Ovary (tissue), 9 donors: ENCODE results near the gene CYP19A1. TPM values are rescaled to one million over a fixed set of nuclear protein-coding genes. Genes with fewer than 3 reads are reported as not detected.

Experiments
- DNase-seq, 5 donors: peaks; one replicate each; pipeline ENCODE4 v3.0.0-alpha.2; 2019 to 2020
- H3K27ac ChIP-seq, 2 donors: fragments of 200-600 bp; one replicate each; pipeline versions ENCODE4 v1.5.1 to v1.8.0; 2019 to 2022
- H3K27me3 ChIP-seq: fragments of 200-600 bp; one replicate; pipeline ENCODE4 v1.8.0; 2022
- H3K36me3 ChIP-seq: fragments of 200-600 bp; sonication (generic); one replicate; pipeline ENCODE4 v1.5.1; 2019
- H3K4me1 ChIP-seq: one replicate; pipeline ENCODE4 v1.8.1; 2013; ENCODE audit warnings: mild to moderate bottlenecking, moderate library complexity; ENCODE audit not compliant: insufficient read depth
- H3K4me3 ChIP-seq: fragments of 200-600 bp; sonication (generic); one replicate; pipeline ENCODE4 v1.5.1; 2017
- H3K9me3 ChIP-seq, 2 donors: fragments of 200-600 bp in 1 of 2; sonication (generic) in 1 of 2; one replicate each; pipeline versions ENCODE4 v1.5.1 to v1.8.1; 2013 to 2019; ENCODE audit warnings: mild to moderate bottlenecking in 1 of 2, moderate library complexity in 1 of 2
- CTCF ChIP-seq, 3 donors: fragments of 450-650 bp in 2 of 3; fragments of 200-600 bp in 1 of 3; IDR thresholded peaks; one replicate each; pipeline versions ENCODE4 v1.5.1 to v1.8.0; 2016 to 2022; ENCODE audit warnings: antibody characterized with exemption in 3 of 3, mild to moderate bottlenecking in 1 of 3
- EP300 ChIP-seq: sonication (generic); formaldehyde crosslinking; IDR thresholded peaks from one replicate; pipeline ENCODE4 v1.6.1; 2017; ENCODE audit warnings: antibody characterized with exemption
- POLR2A ChIP-seq: fragments of 450-650 bp; IDR thresholded peaks from one replicate; pipeline ENCODE4 v1.6.1; 2017; ENCODE audit warnings: antibody characterized with exemption, mild to moderate bottlenecking, moderate library complexity
- WGBS, 3 donors: extraction: QIAGEN DNeasy Blood & Tissue Kit in 1 of 3; methylation state at CpG; one replicate each; pipeline versions ENCODE4 v1.1.5 to v1.1.7; 2013 to 2017; 5-methylcytosine and 5-hydroxymethylcytosine counted together
- intact Hi-C, 4 donors: fragments of 100-400 bp; cut with DNase I; formaldehyde crosslinking; loops; one replicate each; pipeline versions ENCODE4 v1.11.0 to v1.15.1; 2022 to 2023
- microRNA-seq, 3 donors: library from miRNA; unstranded; fragments of <30 nt; microRNA quantifications; one replicate each; pipeline versions ENCODE4 to v1.2.0, GENCODE V29; 2019 to 2020
- polyA plus RNA-seq, 2 donors: library from polyadenylated mRNA; stranded (reverse); fragments of 200-250 nt in 1 of 2; fragments of 350-450 nt in 1 of 2; fragmentation: Illumina TruSeq in 1 of 2; extraction: RNeasy Lipid Tissue Mini Kit (QIAGEN cat#74804) in 1 of 2; gene quantifications; one replicate each; pipeline ENCODE4 v1.2.3, GENCODE V29; 2013 to 2014
- small RNA-seq: library from RNA; depleted of rRNA; stranded (forward); fragments of <200 nt; gene quantifications from one replicate; pipeline ENCODE3, GENCODE V24; 2016
- total RNA-seq, 7 donors: library from RNA; depleted of rRNA in 2 of 7; stranded (reverse); fragments of >200 nt in 2 of 7; fragmentation: NEBNext Ultra II Directional in 3 of 7; extraction: Animal tissue kit (Norgen Biotek cat#: 25700) in 3 of 7; gene quantifications; one replicate each; pipeline versions ENCODE4 v1.1.0 to v1.2.4, GENCODE V29; 2016 to 2023
- donor health status: DM: no; HTN: no; CAD: no; lungs with moderate emphysema.
- donor health status: DM: no; HTN: no; CAD: no.
- donor health status: Bipolar disorder and iron deficiency.
- donor health status: DM: yes; HTN: yes; CAD: no.
- donor health status: DM: no; HTN: no; CAD: no.
- donor health status: DM: yes; HTN: yes; CAD: no.

Gene CYP19A1
- total and polyA plus RNA-seq, 9 donors = 0.81 to 1,570 (median 1.4) TPM

- Histone ChIP-seq H3K27me3 (no peaks in the 10 kb centered on the region), H3K4me3 (peak overlapping the region; percentile 25), H3K9me3 (no peaks in the 10 kb centered on the region), H3K27ac (no peak overlapping the region), H3K36me3 (no peaks in the 10 kb centered on the region), H3K4me1 (no peaks in the 10 kb centered on the region)
- 8 to 10% (median 9%) methylated on average over 8 of the region's 8 CpGs for WGBS, 3 donors
- DNase-seq = peak; percentile 42 to 70 (median 68)
- peak; percentile 45 to 65 (median 64) for TF ChIP-seq CTCF (IDR thresholded peaks at IDR 0.05)
- TF ChIP-seq POLR2A = no peak
- intact Hi-C loops = loop anchor here in 2 of 4 donors (1.0 to 10.0 kb wide), 2 partner anchors 29 to 222 kb away; no protein-coding TSS in a partner anchor
These were observed 175.3 kb downstream of the CYP19A1 start for GRCh38 chr15:51162865-51163762.

GRCh38 chr15:51161491-51162220 is 176.7 kb downstream of the CYP19A1 start:
- Histone ChIP-seq H3K36me3 (no peaks in the 10 kb centered on the region), H3K4me1 (no peaks in the 10 kb centered on the region), H3K9me3 (no peaks in the 10 kb centered on the region), H3K27me3 (no peaks in the 10 kb centered on the region), H3K4me3 (no peak overlapping the region), H3K27ac (no peak overlapping the region)
- no peak for DNase-seq
- intact Hi-C loops = loop anchor here in 1 of 4 donors (10.0 kb wide), 1 partner anchor 223 kb away; no protein-coding TSS in a partner anchor
- 91 to 98% (median 93%) methylated on average over 3 of the region's 3 CpGs for WGBS, 3 donors
- TF ChIP-seq POLR2A (no peak), EP300 (no peak), CTCF (IDR thresholded peaks at IDR 0.05) (no peak)

GRCh38 chr15:51160484-51160883 is 177.9 kb downstream of the CYP19A1 start:
- Histone ChIP-seq H3K4me1 (no peaks in the 10 kb centered on the region), H3K9me3 (no peaks in the 10 kb centered on the region), H3K27ac (no peak overlapping the region), H3K36me3 (no peaks in the 10 kb centered on the region), H3K4me3 (no peak overlapping the region), H3K27me3 (no peaks in the 10 kb centered on the region)
- WGBS, 3 donors = 56 to 74% (median 65%) methylated on average over 7 of the region's 7 CpGs
- no peak for TF ChIP-seq CTCF (IDR thresholded peaks at IDR 0.05)
- TF ChIP-seq POLR2A = no peak
- no peak for TF ChIP-seq EP300
- intact Hi-C loops = loop anchor here in 1 of 4 donors (10.0 kb wide), 1 partner anchor 224 kb away; no protein-coding TSS in a partner anchor
- no peak for DNase-seq

Small RNA genes within 50 kb of the gene (microRNA-seq; reads per million reads assigned to microRNA genes)
- 0 to 0.16 (median 0) reads per million in 3 donors for gene MIR4713
- gene MIR7973-1 = 0 reads per million in 3 donors
- 0 reads per million in 3 donors for gene MIR7973-2

Small RNA genes within 50 kb of the gene (small RNA-seq; reads per million reads assigned to genes)
- gene AC020891.4 = not detected
- not detected for gene MIR4713
- gene MIR7973-1 = not detected

Other genes with a start within 250 kb of the CYP19A1 start
- 10 to 100 TPM; 10.2 to 60.7 (median 24.1) TPM for gene TNFAIP8L3, start 243.7 kb downstream of the CYP19A1 start, total RNA-seq
- gene TNFAIP8L3, start 243.7 kb downstream of the CYP19A1 start, polyA plus RNA-seq = 10 to 100 TPM; 11.6 to 76.5 TPM
- 1 to 10 TPM in 4 of 7 donors, under 1 TPM in 2, not detected in 1; 0.36 to 2.5 (median 2.3) TPM for gene GLDN, start 3.1 kb upstream of the CYP19A1 start, total RNA-seq
- 10 to 100 TPM in 1 of 2 donors, under 1 TPM in 1; 0.33 to 10.3 TPM for gene GLDN, start 3.1 kb upstream of the CYP19A1 start, polyA plus RNA-seq